GM18858 (cell line): ENCODE data around the gene PODNL1.

Experiments used
- ATAC-seq: cut with Tn5 transposase; IDR thresholded peaks from one replicate; pipeline ENCODE4 v1.9.1; 2021; ENCODE audit not compliant: unreplicated experiment

PODNL1 gene

GRCh38 chr19:13938301-13939064 lies at the start of gene PODNL1:
PODNL1 (minus strand) TSS chr19:13938417; CDS start chr19:13938181, 236 bp downstream.
- ATAC-seq, result no peak

GRCh38 chr19:13987101-13987890 lies 49.1 kb upstream of the PODNL1 start:
- ATAC-seq, result no peak

- peak; percentile 71 for ATAC-seq
These were observed 48.2 kb upstream of the PODNL1 start for GRCh38 chr19:13986348-13986904.

- peak; percentile 17 for ATAC-seq
These were observed 47.6 kb upstream of the PODNL1 start for GRCh38 chr19:13985771-13986347.

GRCh38 chr19:13984875-13985741 lies 46.9 kb upstream of the PODNL1 start:
- no peak for ATAC-seq

- ATAC-seq, result no peak
These were observed 46.0 kb upstream of the PODNL1 start for GRCh38 chr19:13984186-13984585.

GRCh38 chr19:13983213-13983889 lies 45.1 kb upstream of the PODNL1 start:
- ATAC-seq, result no peak

- no peak for ATAC-seq
These were observed 44.6 kb upstream of the PODNL1 start for GRCh38 chr19:13982773-13983172.

- no peak for ATAC-seq
These were observed 43.8 kb upstream of the PODNL1 start for GRCh38 chr19:13981988-13982501.

- no peak for ATAC-seq
These were observed 43.2 kb upstream of the PODNL1 start for GRCh38 chr19:13981467-13981866.

GRCh38 chr19:13981021-13981420 lies 42.8 kb upstream of the PODNL1 start:
- ATAC-seq, result no peak

GRCh38 chr19:13980340-13980739 lies 42.1 kb upstream of the PODNL1 start:
- ATAC-seq, result no peak

- ATAC-seq, result no peak
These were observed 41.5 kb upstream of the PODNL1 start for GRCh38 chr19:13979686-13980085.

- ATAC-seq, result no peak
These were observed 41.0 kb upstream of the PODNL1 start for GRCh38 chr19:13979244-13979615.

- no peak for ATAC-seq
These were observed 40.4 kb upstream of the PODNL1 start for GRCh38 chr19:13978351-13979243.

GRCh38 chr19:13977803-13978202 lies 39.6 kb upstream of the PODNL1 start:
- no peak for ATAC-seq

- ATAC-seq, result no peak
These were observed 38.2 kb upstream of the PODNL1 start for GRCh38 chr19:13976446-13976845.

GRCh38 chr19:13975870-13976269 lies 37.7 kb upstream of the PODNL1 start:
- ATAC-seq, result no peak

- no peak for ATAC-seq
These were observed 35.9 kb upstream of the PODNL1 start for GRCh38 chr19:13974073-13974472.
